ENCODE measurements around the gene TUBGCP2. TPM values are rescaled to one million over a fixed set of nuclear protein-coding genes. Genes with fewer than 3 reads are reported as not detected.

Gene TUBGCP2
- total and polyA plus RNA-seq, 2 of the 13 experiments (the other 11 are each of a cell fraction or from before 2014, with no cell fraction given), result 21.3 to 34.5 TPM

DNA sequence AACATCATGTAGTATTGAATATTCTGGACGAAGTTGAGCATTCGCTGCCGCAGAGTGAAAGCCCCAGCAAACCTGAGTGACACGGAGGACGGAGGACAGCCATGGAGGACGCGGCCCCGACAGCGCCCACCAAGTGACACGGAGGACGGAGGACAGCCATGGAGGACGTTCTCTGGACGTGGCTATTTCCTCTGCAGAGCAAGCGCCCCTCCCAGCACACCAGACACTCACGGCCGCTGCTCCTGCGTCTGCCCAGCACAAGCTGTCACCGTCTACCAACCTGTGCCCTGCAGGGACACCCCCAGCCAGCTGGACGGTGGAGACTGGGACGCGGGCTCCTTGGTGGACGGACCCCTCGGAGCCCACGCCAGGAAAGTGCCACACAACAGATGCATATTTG is 24.7 kb downstream of the TUBGCP2 start (continued):
- TF ChIP-seq GTF3A (CRISPR knock-in tag; conservative IDR thresholded peaks at IDR 0.05) (no peak), NCOA2 (CRISPR knock-in tag; IDR thresholded peaks at IDR 0.05) (no peak), ZNF557 (CRISPR knock-in tag; IDR thresholded peaks at IDR 0.05) (no peak), BHLHE40 (IDR thresholded peaks at IDR 0.05; ENCODE audit: low read length) (no peak), SSRP1 (CRISPR knock-in tag; IDR thresholded peaks at IDR 0.05) (no peak)
- TF ChIP-seq, protein P1, sequence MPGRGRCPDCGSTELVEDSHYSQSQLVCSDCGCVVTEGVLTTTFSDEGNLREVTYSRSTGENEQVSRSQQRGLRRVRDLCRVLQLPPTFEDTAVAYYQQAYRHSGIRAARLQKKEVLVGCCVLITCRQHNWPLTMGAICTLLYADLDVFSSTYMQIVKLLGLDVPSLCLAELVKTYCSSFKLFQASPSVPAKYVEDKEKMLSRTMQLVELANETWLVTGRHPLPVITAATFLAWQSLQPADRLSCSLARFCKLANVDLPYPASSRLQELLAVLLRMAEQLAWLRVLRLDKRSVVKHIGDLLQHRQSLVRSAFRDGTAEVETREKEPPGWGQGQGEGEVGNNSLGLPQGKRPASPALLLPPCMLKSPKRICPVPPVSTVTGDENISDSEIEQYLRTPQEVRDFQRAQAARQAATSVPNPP (CRISPR knock-in tag; IDR thresholded peaks at IDR 0.05), result no peak
- TF ChIP-seq, protein P2, sequence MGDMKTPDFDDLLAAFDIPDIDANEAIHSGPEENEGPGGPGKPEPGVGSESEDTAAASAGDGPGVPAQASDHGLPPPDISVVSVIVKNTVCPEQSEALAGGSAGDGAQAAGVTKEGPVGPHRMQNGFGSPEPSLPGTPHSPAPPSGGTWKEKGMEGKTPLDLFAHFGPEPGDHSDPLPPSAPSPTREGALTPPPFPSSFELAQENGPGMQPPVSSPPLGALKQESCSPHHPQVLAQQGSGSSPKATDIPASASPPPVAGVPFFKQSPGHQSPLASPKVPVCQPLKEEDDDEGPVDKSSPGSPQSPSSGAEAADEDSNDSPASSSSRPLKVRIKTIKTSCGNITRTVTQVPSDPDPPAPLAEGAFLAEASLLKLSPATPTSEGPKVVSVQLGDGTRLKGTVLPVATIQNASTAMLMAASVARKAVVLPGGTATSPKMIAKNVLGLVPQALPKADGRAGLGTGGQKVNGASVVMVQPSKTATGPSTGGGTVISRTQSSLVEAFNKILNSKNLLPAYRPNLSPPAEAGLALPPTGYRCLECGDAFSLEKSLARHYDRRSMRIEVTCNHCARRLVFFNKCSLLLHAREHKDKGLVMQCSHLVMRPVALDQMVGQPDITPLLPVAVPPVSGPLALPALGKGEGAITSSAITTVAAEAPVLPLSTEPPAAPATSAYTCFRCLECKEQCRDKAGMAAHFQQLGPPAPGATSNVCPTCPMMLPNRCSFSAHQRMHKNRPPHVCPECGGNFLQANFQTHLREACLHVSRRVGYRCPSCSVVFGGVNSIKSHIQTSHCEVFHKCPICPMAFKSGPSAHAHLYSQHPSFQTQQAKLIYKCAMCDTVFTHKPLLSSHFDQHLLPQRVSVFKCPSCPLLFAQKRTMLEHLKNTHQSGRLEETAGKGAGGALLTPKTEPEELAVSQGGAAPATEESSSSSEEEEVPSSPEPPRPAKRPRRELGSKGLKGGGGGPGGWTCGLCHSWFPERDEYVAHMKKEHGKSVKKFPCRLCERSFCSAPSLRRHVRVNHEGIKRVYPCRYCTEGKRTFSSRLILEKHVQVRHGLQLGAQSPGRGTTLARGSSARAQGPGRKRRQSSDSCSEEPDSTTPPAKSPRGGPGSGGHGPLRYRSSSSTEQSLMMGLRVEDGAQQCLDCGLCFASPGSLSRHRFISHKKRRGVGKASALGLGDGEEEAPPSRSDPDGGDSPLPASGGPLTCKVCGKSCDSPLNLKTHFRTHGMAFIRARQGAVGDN (CRISPR knock-in tag; IDR thresholded peaks at IDR 0.05), result no peak
- TF ChIP-seq, protein P3, sequence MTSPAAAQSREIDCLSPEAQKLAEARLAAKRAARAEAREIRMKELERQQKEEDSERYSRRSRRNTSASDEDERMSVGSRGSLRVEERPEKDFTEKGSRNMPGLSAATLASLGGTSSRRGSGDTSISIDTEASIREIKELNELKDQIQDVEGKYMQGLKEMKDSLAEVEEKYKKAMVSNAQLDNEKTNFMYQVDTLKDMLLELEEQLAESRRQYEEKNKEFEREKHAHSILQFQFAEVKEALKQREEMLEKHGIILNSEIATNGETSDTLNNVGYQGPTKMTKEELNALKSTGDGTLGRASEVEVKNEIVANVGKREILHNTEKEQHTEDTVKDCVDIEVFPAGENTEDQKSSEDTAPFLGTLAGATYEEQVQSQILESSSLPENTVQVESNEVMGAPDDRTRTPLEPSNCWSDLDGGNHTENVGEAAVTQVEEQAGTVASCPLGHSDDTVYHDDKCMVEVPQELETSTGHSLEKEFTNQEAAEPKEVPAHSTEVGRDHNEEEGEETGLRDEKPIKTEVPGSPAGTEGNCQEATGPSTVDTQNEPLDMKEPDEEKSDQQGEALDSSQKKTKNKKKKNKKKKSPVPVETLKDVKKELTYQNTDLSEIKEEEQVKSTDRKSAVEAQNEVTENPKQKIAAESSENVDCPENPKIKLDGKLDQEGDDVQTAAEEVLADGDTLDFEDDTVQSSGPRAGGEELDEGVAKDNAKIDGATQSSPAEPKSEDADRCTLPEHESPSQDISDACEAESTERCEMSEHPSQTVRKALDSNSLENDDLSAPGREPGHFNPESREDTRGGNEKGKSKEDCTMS (CRISPR knock-in tag; conservative IDR thresholded peaks at IDR 0.05), result no peak
- TF ChIP-seq, protein P4, sequence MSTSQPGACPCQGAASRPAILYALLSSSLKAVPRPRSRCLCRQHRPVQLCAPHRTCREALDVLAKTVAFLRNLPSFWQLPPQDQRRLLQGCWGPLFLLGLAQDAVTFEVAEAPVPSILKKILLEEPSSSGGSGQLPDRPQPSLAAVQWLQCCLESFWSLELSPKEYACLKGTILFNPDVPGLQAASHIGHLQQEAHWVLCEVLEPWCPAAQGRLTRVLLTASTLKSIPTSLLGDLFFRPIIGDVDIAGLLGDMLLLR (CRISPR knock-in tag; IDR thresholded peaks at IDR 0.05), result no peak
